Panc1 (cell line): Measurements from ENCODE around the gene UBE3B. TPM values are rescaled to one million over a fixed set of nuclear protein-coding genes. Genes with fewer than 3 reads are reported as not detected.

Experiments
- ATAC-seq: fragments of 200-7000 bp; cut with Tn5 transposase; 2 replicates; pipeline ENCODE4 v1.9.1; 2020; ENCODE audit warnings: mild to moderate bottlenecking, moderate library complexity
- BruUV-seq: library from RNA; stranded (reverse); fragments of 400-500 nt; replicated peaks from 2 replicates; lab custom pipeline; 2021; lab: Mats Ljungman, UMichigan
- CTCF ChIA-PET: fragments of 300-600 bp; sonication (Branson Sonifier 250); formaldehyde crosslinking; loops from one replicate; lab custom pipeline; 2022; ENCODE audit warnings: antibody characterized with exemption; lab: Charles Lee
- POLR2A ChIA-PET: fragments of 300-600 bp; sonication (Branson Sonifier 250); formaldehyde crosslinking; loops from one replicate; lab custom pipeline; 2022; ENCODE audit warnings: antibody characterized with exemption; lab: Charles Lee
- DNase-seq: peaks from one replicate; pipeline ENCODE4 v3.0.0-alpha.2; 2010; ENCODE audit warnings: low read depth, low spot score
- H3K27ac ChIP-seq: 2 replicates; pipeline ENCODE4 v1.5.1; 2011; ENCODE audit warnings: mild to moderate bottlenecking, low read length, inconsistent platforms
- H3K27me3 ChIP-seq: fragments of 200-500 bp; sonication (Bioruptor generic); 2 replicates; pipeline ENCODE4 v1.6.0; 2014; ENCODE audit warnings: low read length, inconsistent platforms; ENCODE audit not compliant: control insufficient read depth, insufficient read depth
- H3K36me3 ChIP-seq: fragments of 200-500 bp; sonication (Bioruptor generic); 2 replicates; pipeline ENCODE4 v1.5.1; 2014; ENCODE audit warnings: inconsistent platforms, mild to moderate bottlenecking, low read length, moderate library complexity; ENCODE audit not compliant: control insufficient read depth, insufficient read depth
- H3K4me1 ChIP-seq: 2 replicates; pipeline ENCODE4 v1.5.1; 2011; ENCODE audit warnings: inconsistent platforms, mild to moderate bottlenecking, low read length, moderate library complexity; ENCODE audit not compliant: control insufficient read depth, insufficient read depth
- H3K4me3 ChIP-seq, 2 experiments: 2 replicates each; pipeline ENCODE4 v1.5.1; 2011 to 2012; ENCODE audit warnings: low read depth in 2 of 2, low read length in 2 of 2, mild to moderate bottlenecking in 2 of 2, inconsistent platforms in 1 of 2, moderate library complexity in 1 of 2
- H3K9me3 ChIP-seq: fragments of 200-500 bp; sonication (Bioruptor generic); 2 replicates; pipeline ENCODE4 v1.5.1; 2014; ENCODE audit warnings: low read depth, mild to moderate bottlenecking, inconsistent platforms, low read length, moderate library complexity; ENCODE audit not compliant: control insufficient read depth, insufficient read depth
- CTCF ChIP-seq: fragments of 450-650 bp; IDR thresholded peaks from 2 replicates; pipeline ENCODE4 v1.5.1; 2017; ENCODE audit warnings: mild to moderate bottlenecking
- POLR2AphosphoS5 ChIP-seq: IDR thresholded peaks from 2 replicates; pipeline ENCODE4 v1.6.1; 2012; ENCODE audit warnings: mild to moderate bottlenecking, low read depth, low read length, moderate library complexity
- SIN3A ChIP-seq: IDR thresholded peaks from 2 replicates; pipeline ENCODE4 v1.6.1; 2012; ENCODE audit warnings: low read depth, mild to moderate bottlenecking, low read length, moderate library complexity, borderline replicate concordance; ENCODE audit not compliant: insufficient read depth
- TCF7L2 ChIP-seq: IDR thresholded peaks from 2 replicates; pipeline ENCODE4 v1.6.1; 2011; ENCODE audit warnings: mild to moderate bottlenecking, low read depth, low read length, inconsistent platforms
- in situ Hi-C: cut with HindIII; loops from 2 replicates; pipeline ENCODE4 v1.10.0; 2016; ENCODE audit warnings: low sequenced_read_pairs, low pct_unique_long_range_greater_than_20kb
- intact Hi-C: fragments of 100-400 bp; cut with micrococcal nuclease; formaldehyde crosslinking; loops from one replicate; pipeline ENCODE4 v1.10.0; 2022; ENCODE audit not compliant: unreplicated experiment
- total RNA-seq: library from RNA; stranded (reverse); gene quantifications from one replicate; pipeline ENCODE4 v1.2.1, GENCODE V29; 2021; ENCODE audit not compliant: unreplicated experiment
- TF ChIP-seq, protein P1 (sequence below), 2 experiments: IDR thresholded peaks; 2 replicates each; pipeline ENCODE4 v1.6.1; 2011 to 2012; ENCODE audit warnings: low read depth in 2 of 2, control low read depth in 1 of 2, low read length in 1 of 2, mild to moderate bottlenecking in 1 of 2, moderate library complexity in 1 of 2; ENCODE audit not compliant: insufficient read depth in 1 of 2

Gene UBE3B
- total RNA-seq, 1 experiment from 2014 or later, result 38.9 TPM

DNA sequence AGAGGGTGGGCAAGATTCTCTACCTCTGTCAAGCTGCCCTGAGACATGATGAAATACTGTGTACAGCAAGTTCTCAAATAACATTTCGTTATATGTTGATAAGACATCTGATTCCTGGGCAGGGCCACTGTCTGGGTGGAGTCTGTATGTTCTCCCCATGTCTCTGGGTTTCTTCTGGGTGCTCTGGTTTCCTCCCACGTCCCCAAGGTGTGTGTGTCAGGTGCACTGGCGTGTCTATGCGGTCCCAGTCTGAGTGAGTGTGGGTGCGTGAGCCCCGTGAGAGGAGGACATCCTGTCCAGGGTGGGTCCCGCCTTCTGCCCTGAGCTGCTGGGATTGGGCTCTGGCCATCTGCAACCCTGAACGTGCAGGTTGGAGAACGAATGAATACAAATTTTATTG, 30.0 kb upstream of the UBE3B start:
- TF ChIP-seq, protein P1, sequence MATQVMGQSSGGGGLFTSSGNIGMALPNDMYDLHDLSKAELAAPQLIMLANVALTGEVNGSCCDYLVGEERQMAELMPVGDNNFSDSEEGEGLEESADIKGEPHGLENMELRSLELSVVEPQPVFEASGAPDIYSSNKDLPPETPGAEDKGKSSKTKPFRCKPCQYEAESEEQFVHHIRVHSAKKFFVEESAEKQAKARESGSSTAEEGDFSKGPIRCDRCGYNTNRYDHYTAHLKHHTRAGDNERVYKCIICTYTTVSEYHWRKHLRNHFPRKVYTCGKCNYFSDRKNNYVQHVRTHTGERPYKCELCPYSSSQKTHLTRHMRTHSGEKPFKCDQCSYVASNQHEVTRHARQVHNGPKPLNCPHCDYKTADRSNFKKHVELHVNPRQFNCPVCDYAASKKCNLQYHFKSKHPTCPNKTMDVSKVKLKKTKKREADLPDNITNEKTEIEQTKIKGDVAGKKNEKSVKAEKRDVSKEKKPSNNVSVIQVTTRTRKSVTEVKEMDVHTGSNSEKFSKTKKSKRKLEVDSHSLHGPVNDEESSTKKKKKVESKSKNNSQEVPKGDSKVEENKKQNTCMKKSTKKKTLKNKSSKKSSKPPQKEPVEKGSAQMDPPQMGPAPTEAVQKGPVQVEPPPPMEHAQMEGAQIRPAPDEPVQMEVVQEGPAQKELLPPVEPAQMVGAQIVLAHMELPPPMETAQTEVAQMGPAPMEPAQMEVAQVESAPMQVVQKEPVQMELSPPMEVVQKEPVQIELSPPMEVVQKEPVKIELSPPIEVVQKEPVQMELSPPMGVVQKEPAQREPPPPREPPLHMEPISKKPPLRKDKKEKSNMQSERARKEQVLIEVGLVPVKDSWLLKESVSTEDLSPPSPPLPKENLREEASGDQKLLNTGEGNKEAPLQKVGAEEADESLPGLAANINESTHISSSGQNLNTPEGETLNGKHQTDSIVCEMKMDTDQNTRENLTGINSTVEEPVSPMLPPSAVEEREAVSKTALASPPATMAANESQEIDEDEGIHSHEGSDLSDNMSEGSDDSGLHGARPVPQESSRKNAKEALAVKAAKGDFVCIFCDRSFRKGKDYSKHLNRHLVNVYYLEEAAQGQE (IDR thresholded peaks at IDR 0.05; ENCODE audit: insufficient read depth in 1 of 2, low read depth in 2 of 2, low read length in 1 of 2), result no peak
- TF ChIP-seq TCF7L2 (no peak), SIN3A (no peak), POLR2AphosphoS5 (no peak), CTCF (no peak)
- no TSS peak for BruUV-seq
- in situ Hi-C loops, result no loop called here
- Histone ChIP-seq H3K4me1 (no peaks in the 10 kb centered on the region), H3K4me3 (no peak overlapping the region), H3K36me3 (peaks cover 5% of the 10 kb centered on the region; the same call in 1 of the 2 replicates), H3K27me3 (no peaks in the 10 kb centered on the region), H3K27ac (no peak overlapping the region), H3K9me3 (no peaks in the 10 kb centered on the region)
- DNase-seq, result no peak
- intact Hi-C loops, result no loop called here
- CTCF ChIA-PET, result no interaction called here
- ATAC-seq, result no peak
- POLR2A ChIA-PET, result no interaction called here

- CTCF ChIA-PET, result no interaction called here
Measured at GRCh38 chr12:109448272-109448671, 29.2 kb upstream of the UBE3B start.

More at GRCh38 chr12:109448272-109448671, 29.2 kb upstream of the UBE3B start:
- Histone ChIP-seq H3K4me3 (no peak overlapping the region), H3K4me1 (no peaks in the 10 kb centered on the region), H3K27ac (no peak overlapping the region), H3K9me3 (no peaks in the 10 kb centered on the region), H3K27me3 (no peaks in the 10 kb centered on the region), H3K36me3 (peaks cover 5% of the 10 kb centered on the region; the same call in 1 of the 2 replicates)
- intact Hi-C loops (no loop called here), in situ Hi-C loops (no loop called here)
- no TSS peak for BruUV-seq
- POLR2A ChIA-PET, result no interaction called here
- DNase-seq (no peak), ATAC-seq (no peak)
- TF ChIP-seq POLR2AphosphoS5 (no peak), SIN3A (no peak), TCF7L2 (no peak), CTCF (no peak)
- TF ChIP-seq, protein P1 (IDR thresholded peaks at IDR 0.05; ENCODE audit: insufficient read depth in 1 of 2, low read depth in 2 of 2, low read length in 1 of 2), result no peak
